ENCODE data around the gene BMP10.

The BMP10 gene

GRCh38 chr2:68819556-68819955 is 51.6 kb downstream of the BMP10 start:
- no peak for DNase-seq (ENCODE audit: low read depth)

GRCh38 chr2:68817306-68817705 is 53.9 kb downstream of the BMP10 start:
- no peak for DNase-seq (ENCODE audit: low read depth)

Measured in CMK (cell line).